Activated naive CD4-positive, alpha-beta T cell (primary cell): Measurements from ENCODE around the gene ABHD12.
"Not testable (repeated sequence)": the region's sequence is repeated elsewhere in the genome, so short reads cannot be mapped to it uniquely, and the experiment has no call there.

Experiments
- DNase-seq, 4 experiments: peaks; one replicate each; lab custom pipeline; 2025; lab: John Stamatoyannopoulos, UW

Gene ABHD12

DNA sequence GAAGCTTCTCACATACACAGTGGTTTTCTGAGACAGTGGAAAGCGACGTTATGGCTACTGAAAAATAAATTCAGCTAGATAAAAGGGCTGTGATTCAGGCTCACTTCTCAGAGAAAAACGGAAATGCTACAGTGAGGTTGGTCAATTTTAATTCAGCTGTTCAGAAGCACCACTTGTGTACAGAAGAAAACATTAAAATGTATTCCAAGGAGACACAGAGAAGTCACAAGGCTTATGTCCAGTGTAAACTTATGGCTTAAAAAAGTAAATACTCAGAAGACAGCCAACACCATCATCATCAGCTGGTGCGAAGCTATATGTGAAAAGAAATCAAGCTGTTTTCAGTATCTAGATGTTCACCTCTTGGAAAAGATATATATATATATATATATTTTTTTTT is 68.6 kb downstream of the ABHD12 start:
- no peak for DNase-seq

DNA sequence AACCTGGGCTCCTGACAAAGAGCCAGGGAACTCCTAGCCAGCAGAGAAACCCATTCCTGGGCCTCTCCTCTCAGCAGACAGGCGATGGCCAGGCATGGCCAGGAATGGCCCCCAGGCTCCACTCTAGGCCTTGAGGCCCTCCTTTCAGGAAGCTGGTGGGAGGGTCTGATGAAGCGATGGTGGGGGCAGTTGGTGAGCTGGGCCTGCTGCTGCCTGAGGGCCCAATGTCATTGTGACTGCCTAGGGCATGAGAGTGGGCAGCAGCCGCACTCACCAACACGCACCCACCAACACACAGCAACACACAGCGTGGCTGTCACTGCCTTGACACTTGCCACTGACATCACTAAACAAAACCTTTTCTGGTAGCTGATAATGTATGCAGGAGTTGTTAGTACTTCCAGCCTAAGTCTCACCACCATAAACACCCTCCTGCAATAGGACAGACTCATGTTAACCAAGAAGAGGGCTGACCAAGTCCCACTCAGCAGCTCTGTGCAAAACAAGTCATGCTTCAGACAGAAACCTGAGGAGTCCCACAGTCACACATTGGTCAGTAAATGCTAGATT is 69.3 kb downstream of the ABHD12 start:
- DNase-seq = no peak

DNA sequence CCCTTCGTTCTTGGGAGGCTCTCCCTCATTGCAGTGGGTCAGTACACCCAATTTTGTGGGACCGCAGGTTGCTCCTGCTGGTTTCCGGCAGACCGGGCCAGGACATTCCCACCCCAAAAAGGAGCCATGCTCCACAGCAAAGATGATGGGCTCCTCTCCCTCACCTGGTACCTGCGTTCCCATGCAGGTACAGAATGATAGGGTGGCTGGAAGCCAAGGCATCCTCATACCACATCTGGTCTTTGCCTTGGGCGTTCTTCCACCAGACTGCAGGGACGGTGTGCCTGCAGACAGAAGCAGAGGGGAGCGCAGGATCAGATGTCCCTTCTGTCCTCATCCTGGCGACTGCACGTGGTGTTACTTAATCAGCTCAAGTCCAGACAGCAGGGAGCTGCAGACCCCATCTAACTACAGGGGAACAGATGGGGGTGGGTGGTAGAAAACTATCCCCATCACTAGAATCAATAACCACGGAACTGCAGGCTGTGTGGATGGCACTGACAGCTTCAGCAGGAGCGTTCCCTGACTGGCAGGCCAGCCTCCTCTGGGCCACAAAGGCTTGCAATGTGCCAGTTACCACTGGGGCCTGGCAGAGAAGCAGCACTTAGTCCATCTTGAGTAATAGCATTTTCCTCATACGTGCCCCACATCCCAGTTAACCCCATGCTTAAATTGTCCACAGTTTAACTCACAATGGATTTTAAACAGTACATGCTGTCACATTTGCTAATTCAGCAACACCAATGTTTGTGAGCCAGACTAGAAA is 70.4 kb downstream of the ABHD12 start:
- DNase-seq = no peak

DNA sequence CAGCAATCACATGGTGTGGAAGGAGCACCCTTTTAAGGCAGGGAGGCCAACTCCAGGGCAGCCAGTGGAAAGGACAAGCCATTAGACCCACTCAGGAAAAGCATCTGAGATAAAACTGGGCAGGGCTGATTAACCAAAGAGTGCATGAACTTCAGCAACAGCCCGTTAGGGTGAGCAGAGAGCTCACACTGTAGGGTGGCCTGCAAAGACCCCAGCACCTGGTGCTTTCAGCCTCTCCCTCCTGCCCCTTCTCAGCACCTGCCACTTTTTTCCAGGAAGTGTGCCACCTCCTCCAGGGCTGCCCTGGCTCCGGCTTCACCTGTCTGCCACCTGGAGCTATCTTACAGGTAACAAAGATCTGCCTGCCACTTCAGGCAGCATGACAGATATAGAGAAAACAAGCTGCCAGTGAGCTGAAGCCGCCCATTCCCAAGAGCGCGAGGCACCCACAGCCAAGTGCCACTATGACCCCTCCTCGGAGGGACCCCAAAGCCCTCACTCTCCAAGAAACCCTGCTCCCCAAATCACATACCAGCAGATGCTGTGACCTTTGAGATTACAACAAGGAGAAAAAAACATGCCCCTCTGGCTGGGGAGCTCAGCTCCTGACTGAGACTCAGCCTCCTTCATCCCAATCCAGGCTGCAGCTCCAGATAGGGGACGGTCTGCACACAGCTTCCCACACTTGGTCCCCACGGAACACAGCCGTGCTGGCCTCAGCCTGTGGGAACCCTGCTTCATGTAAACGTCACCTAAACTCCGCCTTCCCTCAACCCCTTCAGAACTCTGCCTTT is 71.2 kb downstream of the ABHD12 start:
- no peak for DNase-seq

DNA sequence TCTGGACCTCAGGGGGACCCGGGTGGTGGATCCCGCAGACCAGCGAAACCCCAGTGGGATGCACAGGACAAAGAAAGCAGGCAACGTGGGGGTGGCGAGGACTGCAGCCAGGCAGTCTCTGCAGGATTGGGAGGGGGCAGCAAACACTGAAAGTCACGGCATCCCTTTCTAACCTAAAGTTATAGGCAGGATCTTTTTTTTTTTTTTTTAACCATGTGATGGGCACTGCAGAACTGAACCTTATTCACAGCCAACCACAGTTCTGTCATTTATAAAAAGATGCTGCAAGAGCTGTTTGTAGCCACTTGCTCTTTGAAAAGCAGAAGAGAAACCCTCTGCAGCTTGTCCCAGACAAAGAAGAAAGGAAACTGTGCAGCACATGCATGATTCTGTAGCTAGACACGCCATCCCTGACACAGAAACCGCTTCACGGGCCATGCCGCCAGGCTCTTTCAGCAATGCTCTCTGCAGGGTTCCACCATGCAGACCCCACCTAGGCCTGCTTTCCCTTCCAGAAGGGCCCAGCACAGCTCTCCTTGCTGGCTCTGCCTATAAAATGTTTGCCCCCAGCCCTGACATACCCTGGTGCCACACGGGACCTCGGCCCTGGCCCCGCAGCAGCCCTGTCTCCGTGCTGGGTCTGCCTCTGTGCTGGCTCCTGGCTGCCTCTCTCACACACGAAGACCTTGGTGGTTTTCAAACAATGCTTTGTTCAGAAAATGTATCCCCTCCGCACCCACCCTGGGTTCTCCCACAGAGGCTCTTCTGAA is 72.0 kb downstream of the ABHD12 start:
- no peak for DNase-seq

DNA sequence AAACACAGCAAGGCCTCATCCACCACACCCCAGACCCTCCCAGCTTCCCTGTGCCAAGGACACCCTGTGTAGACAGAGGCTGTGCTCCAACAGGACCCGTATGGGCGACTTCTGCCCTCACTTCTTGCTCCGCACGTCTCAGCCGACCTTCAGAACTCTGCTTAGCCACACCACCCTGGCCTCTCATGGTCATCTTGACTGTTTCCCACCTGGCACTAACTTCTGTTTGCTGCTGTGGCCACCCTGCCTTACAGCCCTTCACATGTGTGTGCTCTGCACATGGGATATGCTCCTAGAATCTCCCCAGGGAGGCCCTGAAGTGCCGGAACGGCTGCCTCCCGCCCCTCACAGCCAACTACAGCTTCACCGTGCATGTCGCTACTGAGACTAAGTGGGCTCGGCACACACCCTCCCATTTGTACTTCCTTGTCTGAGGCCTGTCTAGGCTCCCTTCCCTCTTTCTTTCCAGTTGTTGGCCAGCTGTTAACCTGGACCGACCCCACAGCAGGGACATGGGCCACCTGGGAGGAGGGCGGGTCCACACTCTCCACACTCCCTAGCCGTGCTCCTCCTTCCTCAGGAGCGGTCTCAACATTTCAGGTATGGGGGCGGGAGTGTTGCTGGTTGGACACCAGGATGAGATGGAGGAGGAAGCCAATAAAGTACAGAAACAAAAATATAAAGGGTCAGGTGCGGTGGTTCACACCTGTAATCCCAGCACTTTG is 73.1 kb downstream of the ABHD12 start:
- DNase-seq = no peak

DNA sequence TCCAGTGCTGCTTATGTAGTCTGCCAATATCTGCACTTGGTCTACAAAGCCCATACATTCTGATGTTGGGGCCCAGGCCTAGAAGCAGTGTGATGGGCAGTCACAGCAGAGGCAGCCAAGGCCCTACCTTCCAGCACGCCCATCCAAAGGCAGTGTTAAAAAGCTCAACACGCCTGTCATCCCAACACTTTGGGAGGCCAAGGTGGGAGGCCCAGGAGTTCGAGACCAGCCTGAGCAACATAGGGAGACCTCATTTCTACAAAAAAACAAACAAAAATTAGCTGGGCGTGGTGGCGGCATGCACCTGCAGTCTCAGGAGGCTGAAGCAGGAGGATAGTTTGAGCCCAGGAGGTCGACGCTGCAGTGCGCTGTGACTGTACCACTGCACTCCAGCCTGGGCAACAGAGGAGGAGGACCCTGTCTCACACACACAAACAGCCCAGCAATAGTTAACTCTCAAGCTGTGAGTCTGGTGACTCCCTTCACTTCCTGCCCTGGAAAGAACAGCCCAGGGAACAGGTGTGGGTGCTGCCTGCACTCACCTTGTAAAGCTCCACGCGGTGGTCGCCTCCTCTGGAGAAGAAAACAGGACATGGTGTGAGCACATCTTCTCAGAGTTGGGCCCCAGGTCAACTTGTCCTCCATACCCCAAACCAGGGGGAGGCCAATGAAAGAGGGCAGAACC is 74.0 kb downstream of the ABHD12 start:
- DNase-seq = no peak

DNA sequence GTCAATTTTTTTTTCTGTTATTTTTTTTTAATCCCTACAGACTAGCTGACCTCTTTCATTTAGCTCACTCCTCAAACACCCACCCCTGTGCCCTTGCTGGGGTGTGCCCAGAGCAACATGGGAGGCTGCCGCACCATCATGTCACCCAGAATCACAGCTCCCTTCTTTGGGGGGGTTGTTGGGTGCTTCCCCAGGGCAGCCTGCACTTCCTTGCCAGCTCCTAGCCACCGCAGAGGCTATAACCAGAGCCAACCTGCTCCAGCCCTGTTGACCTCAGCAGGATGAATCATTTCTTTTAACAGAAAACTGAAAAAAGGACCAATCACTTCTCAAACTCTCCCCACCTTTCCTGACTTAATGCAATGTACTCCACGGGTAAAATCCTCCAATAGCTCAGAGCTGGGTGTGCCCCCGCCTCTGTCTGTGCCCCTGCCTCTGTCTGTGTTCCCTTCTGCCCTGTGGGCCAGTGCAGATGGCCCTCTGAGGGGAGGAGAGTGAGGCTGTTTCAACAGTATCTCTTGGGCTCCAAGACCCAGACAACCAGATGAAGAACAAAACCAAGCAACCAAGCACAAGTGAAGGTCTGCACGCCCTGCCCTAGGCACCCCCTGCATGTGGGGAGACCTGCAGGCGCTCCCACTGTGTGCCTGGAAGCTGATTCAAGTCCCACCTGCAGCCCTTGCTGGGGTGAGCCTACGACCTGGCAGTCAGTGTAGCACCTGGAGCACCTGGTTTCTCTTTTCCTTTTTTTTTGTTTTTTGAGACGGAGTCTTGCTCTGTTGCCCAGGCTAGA is 75.0 kb downstream of the ABHD12 start:
- no peak for DNase-seq

DNA sequence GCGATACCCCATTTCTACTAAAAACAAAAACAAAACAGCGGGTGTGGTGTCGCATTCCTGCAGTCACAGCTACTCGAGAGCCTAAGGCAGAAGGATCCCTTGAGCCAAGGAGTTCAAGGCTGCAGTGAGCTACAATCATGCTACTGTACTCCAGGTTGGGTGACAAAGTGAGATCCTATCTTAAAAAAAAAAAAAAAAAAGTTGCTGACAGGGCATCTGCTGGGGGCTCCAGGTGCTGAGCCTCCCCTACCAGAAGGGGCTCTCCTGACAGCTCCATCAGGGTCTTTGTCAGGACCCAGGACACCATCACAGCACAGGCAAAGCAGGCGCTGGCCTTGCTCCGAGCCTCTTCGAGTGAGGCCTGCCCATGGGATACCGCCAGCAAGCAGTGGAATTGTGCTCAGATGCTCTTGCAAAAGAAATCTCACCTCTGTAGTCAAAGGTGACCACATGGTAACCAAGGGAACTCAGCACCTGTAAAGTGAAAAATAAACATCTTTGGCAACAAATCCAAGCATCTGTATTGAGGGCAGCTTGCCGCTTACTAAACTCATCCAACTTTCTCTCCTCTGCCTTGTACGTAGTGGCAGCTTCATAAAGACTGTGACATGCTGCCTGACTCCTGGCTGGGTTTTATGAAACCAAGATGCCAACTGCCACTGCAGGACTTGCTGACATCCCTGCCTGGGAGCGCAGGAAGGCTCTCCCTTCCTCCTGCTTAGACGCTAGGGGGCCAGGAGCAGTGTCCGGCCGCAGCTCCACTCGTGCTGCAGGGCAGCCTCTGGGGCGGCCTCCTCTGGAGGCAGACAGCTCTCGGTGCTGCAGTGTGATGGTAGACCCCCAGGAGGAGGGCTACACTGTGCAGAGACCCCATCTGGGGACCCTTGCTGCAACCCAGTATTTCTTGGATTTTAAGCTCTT is 75.9 kb downstream of the ABHD12 start:
- DNase-seq = no peak

DNA sequence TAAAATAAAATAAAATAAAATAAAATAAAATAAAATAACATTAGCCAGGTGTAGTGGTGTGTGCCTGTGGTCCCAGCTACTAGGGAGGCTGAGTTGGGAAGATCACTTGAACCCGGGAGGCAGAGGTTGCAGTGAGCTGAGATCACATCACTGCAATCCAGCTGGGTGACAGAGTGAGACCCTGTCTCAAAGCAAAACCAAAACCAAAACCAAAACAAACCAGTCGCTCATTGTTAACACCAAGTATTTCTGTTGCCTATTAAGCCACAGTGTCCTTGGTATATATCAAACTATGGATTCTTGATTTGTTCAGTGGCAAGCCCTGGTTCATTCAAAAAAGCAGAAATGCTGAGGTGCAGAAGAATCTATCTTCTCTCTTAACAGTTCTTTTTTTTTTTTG is 77.0 kb downstream of the ABHD12 start:
- DNase-seq = no peak

DNA sequence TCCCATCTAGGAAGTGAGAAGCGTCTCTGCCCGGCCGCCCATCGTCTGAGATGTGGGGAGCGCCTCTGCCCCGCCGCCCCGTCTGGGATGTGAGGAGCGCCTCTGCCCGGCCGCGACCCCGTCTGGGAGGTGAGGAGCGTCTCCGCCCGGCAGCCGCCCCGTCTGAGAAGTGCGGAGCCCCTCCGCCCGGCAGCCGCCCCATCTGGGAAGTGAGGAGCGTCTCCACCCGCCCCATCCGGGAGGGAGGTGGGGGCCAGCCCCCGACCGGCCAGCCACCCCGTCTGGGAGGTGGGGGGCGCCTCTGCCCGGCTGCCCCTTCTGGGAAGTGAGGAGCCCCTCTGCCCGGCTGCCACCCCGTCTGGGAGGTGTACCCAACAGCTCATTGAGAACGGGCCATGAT is 77.9 kb downstream of the ABHD12 start:
- DNase-seq = not testable (repeated sequence)

DNA sequence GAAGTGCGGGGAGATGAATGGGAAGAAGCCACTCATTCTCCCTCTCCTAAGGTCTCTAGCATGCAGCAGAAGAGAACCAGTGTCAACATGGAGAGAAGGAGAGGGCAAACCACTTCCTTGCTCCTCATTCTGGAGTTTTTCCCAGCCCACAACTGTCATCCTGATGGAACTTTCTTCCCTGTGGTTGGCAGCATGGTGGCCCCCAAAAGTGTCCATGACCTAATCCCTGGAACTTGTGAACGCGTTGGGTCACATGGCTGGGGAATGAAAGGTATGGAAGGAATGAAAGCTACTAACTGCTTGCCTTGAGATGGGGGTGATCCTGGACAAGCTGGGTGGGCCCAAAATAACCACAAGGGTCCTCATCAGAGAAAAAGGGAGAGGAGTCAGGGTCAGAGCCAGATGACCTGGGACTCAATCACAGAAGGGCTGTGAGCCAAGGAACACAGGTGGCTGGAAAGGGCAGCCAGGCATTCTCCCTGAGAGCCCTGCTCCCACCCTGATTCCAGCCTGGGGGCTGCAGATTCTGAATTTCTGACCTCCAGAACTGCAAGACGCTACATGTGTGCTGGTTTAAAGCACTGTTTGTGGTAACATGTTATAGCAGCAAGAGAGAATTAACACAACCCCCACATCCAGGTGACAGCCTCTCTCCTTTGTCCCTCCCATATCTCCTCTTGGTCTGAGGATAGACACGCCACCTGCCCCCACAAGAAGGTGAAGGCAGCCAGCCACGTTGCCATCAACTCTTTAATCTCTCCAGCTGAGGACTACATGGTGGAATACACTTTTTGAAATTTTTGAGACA is 79.5 kb downstream of the ABHD12 start:
- no peak for DNase-seq

DNA sequence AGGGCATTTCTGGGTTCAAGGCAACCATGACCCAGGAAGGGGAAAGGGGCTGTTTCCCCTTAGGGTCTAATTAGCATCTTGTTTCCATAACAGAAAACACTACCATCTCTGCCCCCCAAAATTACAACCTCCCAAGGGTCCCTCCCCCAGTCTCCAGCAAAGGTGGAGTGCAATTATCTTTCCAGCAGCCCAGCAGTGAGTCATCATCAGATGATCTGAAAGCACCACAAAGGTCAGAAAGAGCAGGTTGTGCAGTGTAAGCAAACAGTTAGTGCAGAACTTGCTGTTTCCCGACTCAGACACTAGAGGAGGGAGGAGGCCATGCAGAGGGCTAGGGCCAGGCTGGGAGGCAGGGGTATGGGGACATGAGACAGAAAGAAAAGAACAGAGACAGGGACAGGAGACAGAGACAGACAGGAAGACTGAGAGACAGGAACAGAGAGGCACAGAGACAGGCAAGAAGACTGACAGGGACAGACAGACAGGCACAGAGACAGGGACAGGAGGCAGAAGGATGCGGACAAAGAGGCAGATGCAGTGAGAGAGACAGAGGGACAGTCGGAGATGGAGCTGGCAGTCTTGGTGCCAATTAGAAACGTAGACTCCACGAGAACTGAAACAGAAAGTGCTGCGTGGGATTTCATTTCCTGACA is 80.2 kb downstream of the ABHD12 start:
- DNase-seq = no peak

DNA sequence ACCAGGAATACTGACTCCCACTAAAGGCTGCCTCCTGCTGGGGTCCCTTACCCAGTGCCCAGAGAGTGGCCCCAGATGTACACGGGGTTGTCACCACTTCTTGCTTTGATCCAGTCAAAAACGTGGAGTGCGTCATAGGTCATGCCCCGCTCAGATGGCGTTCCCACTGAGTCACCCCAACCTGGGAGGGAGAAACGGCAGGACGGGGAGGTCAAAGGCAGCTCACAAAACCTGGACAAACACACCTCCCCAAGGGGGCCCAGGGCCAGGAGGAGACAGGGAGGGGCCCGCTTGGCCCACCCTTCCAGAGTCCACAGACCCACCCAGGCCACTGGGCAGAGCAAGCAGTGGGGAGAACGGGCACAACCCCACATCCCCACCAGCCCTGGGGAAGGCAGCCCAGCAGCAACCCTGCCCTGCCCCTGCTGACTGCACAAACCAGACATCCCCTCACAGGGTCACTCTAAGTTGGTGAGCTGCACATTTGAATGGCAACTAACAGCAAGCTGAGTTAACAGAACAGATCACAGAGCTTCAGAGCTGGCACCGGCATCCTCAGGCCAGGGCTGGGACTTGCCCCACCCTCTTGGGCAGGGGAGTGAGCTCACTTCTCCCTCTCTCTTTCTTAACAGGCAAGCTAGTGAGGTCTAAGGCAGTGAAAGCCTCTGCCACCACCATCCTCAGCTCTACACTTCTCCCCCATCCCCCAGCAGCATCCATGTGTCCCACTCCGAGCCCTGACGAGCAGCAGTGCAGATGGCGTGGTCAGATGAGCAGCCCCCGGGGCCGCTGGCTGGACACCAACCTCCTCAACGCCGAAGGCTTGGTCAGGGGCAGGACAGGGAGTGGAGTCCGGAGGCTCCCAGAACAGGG is 81.0 kb downstream of the ABHD12 start:
- no peak for DNase-seq

DNA sequence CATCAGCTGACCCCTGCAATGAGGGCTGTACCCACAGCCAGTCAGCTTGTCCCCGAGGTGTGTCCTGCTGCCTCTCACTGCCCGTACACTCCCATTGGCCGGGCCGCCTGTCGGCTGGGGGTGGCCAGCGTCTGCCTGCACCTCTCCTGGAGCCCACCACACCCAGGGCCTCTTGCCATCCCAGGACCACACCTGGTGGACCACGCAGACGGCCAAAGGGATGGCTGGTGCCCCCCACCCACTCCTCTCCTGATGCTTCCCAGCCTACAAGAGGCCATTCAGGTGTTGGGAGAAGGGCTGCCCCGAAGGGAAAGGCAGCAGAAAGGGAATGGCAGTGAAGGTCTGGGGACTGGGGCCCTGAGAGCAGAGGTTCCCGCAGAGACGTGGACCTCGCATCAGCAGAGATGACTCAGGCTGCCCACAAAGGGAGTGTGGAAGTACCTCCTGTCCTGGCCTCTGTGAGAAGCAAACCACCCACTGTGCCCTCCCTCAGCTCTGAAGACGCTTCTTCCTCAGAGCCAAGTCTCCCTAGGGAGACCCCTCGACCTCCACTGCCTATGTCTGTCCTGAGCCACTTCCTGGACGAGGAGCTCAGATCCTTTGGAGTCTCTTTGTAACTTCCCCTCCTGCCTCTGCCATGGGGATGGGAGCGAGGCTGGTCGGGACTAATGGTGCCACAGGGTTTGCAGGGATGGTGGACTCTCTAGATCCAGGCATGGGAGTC is 81.8 kb downstream of the ABHD12 start:
- no peak for DNase-seq

DNA sequence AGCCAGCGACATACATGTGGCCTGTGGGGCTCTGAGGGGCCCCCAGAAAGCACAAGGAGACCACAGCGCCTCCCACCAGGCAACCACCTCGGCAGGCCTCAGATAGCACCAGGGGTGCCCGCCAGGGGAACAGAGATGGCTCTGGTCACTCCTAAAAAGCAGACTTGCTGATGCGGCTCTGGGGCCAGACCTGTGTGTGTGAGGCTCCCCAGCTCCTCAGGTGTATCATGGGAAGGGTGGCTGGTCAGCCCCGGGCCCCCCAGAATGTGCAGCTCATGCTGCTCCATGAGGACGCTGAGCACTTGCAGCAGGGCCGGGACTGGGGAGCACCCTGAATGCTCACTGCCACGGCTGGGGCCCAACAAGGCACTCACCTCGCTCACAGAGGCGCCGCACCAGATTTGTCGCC is 82.5 kb downstream of the ABHD12 start:
- DNase-seq = no peak
